Fibroblast of peridontal ligament (primary cell): ENCODE data around the gene CEP162.
A peak's percentile ranks its signal among the peaks of the same experiment; 100 is the strongest.
"Not testable (repeated sequence)": the region's sequence is repeated elsewhere in the genome, so short reads cannot be mapped to it uniquely, and the experiment has no call there.

Experiments used
- DNase-seq: peaks from one replicate; pipeline ENCODE4 v3.0.0-alpha.2; 2010; ENCODE audit errors: extremely low read depth

CEP162 gene, protein sequence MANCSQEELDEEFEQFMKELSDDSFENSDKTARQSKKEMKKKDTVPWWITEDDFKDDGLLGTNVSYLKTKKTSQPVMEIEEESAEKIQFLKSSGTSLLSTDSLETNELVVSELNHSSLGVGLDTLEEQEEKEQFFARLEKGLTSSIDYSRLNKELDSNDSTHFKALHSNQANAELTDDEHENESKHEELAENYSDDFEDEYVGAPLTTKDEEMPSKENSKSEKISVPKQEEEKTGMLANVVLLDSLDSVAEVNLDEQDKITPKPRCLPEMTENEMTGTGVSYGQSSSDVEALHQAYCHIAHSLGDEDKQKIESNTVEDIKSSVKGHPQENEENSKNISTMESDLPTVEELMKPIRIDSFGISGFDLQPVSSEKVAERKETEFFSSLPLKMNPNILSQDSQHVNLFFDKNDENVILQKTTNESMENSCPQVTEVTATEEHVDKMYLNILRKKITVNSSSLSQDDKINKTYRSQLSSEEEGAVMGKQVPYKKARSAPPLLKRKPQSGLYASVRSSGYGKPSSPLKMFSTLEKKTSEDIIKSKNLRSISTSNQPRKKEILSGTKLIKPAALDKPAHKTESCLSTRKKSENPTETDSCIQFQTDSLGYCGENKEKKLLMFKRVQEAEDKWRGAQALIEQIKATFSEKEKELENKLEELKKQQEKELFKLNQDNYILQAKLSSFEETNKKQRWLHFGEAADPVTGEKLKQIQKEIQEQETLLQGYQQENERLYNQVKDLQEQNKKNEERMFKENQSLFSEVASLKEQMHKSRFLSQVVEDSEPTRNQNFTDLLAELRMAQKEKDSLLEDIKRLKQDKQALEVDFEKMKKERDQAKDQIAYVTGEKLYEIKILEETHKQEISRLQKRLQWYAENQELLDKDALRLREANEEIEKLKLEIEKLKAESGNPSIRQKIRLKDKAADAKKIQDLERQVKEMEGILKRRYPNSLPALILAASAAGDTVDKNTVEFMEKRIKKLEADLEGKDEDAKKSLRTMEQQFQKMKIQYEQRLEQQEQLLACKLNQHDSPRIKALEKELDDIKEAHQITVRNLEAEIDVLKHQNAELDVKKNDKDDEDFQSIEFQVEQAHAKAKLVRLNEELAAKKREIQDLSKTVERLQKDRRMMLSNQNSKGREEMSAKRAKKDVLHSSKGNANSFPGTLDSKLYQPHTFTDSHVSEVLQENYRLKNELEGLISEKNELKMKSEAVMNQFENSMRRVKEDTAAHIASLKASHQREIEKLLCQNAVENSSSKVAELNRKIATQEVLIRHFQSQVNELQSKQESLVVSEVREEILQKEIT (N-terminal part only)

DNA sequence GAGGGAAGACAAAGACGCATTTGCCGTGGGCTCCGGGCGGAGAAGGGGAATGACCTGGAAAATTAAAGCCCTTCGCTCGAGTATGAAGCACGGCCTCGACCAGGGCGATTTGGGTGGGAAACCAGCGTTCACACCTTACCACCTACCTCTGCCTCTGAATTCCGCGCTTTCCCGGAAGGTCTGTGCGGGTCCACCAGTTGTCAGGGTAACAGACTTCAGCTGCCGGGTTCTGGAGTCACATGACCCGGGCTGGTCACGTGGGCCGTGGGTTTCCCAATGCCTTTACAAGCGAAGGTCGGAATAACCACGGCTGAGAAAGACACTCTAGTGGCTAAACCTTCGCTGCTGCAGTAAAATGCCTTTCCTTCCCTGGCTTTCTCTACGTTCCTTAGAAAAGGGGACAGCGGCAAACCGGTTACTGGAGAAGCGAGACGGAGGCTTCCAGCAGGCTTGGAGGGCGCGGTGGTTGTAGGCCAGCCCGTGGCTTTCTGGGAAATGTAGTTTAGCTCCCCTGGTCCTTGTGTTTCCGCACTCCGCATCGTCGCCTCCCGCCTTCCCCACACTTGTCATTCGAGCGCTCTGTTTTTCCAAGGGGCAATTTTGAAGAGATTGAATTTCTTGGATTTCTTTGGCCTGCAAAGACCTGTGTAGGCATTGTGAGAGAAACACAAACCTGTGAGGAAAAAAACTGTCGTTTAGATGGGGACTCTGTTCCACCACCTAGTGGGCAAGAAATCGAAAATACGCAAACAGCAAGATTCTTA is at the start of gene CEP162:
Gene CEP162, minus strand, starts transcription at position 210 of the 764 bp plus-strand sequence. CDS start 1,250 bp downstream, outside the sequence.
- DNase-seq = peak; percentile 84

GRCh38 chr6:84274856-84275255 is 47.4 kb upstream of the CEP162 start:
- no peak for DNase-seq

DNA sequence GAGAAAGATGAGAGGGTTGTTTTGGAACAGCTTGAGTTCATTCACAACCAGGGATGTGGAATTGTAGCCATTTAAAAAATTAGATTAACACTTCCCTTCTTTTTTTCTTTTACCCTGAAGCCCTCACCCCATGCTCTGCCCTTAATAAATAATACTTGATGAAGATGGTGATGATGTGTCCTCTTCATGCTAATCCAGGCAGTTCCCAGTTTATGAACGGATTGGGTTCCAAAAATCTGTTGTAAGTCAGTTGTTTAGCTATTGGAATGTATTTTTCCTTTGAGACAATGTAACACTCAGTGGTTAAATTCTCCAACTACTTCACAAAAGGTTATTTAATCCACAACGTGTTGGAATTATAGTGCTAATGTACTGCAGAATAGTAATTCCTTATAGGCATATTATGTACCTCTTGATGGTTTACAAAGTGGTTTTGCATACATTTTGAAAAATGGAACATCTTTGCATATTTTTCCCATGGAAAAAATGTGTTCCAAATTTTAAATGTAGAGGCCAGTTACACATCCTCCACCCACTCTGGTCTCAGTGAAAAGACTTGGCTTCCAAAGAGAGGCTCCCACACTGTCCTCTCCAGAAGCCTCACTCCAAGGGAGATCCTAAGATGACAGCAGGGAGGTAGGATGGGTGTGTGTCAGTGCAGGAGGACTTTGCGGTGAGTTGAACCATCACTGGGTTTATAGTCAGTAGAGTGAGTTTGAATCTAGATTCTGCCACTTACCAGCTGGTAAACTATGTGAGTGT is 45.8 kb upstream of the CEP162 start:
- no peak for DNase-seq

GRCh38 chr6:84272298-84272697 is 44.9 kb upstream of the CEP162 start:
- DNase-seq = no peak

GRCh38 chr6:84271061-84271716 is 43.7 kb upstream of the CEP162 start:
- no peak for DNase-seq

DNA sequence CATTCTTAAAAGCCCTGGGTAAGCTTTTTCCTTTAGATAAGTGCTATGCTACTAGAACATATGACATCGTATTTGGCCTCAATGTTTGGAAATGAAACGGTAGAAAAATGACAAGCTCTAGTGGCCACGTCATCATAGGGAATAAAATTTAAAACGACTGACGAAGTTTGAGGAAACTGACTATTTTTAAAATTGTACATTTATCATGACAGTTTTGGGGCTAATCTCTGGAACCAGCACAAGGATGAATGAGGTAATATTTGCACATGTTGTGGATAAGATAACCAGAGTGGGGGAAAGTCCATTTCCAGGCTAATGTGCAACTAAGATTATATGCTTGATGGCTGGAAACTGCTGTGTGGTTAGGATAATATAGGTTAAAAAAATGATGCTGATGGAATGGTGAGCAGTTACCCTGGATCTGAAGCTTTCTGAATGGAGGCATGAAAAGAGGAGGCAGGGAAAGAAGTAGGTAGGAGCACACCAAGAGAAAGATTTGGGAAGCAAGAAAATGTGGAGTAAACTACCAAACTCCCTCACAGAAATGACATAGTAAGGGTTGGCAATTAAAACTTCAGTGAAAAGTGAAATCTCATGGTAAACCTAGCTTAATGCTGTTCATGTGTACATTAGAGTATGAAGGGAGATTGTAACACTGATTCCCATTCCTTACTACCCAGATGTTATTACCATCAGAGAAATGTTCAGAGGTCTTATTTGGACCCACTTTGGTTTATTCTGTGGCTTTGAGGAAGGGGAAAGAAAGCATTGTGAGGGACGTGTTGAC is 42.7 kb upstream of the CEP162 start:
- no peak for DNase-seq

- no peak for DNase-seq
Observed at GRCh38 chr6:84268781-84269180, 41.3 kb upstream of the CEP162 start.

GRCh38 chr6:84263557-84263956 is 36.1 kb upstream of the CEP162 start:
- DNase-seq = no peak

- DNase-seq = no peak
Observed at GRCh38 chr6:84260926-84261325, 33.5 kb upstream of the CEP162 start.

GRCh38 chr6:84260196-84260595 is 32.8 kb upstream of the CEP162 start:
- no peak for DNase-seq

DNA sequence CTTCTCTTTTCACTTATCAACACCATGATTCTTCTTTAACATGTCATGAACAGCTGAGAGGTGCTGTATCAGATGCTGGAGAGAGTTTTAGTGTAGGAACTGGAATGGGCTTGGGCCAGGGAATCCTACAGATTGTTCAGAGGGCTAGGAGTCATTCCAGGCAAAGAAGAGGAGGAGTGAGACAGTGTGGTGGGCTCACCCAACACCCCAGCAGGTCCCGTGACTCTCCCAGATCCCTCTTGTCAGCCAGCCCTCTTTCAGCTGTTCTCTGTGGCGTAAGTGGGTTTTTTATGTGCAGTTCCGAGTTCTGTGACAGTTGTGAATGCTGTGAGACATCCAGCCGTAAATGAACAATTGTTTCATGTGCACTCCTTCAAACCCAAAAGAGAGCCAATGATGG is 31.4 kb upstream of the CEP162 start:
- no peak for DNase-seq

GRCh38 chr6:84258268-84258667 is 30.8 kb upstream of the CEP162 start:
- peak; percentile 7 for DNase-seq

DNA sequence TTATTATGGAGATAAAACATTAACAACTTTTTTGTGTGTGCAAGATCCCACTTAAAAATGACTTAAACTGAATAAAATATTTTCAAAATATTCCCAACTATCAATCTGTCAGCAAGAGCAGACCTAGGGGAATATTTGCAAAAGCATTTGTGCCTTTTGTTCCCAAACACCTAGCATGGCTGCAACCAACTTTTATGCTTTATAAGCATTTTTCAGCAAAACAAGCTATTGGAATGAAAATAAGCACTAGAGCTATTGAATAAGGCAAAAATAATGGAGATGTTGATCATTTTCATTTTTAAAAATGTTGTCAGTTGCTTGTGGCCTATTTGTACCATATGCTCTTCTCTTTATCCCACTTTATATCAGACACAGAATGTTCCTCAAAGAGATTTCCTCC is 28.2 kb upstream of the CEP162 start:
- DNase-seq = no peak

DNA sequence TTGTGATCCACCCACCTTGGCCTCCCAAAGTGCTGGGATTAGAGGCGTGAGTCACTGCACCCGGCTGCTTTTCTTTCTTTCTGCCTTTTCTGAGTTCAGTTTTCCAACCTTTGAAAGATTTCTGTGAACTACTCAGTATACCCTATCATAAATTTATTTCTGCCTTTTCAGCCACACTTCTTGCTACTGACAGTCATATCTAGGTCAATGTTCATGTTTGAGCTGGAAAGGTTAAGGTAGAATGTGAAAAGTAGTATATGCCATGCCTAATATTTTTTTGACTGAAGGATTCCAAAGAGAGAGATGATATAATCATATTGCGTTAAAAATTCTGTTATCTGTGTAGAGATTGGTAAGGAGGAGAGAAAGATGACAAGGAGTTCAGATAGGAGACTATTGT is 25.9 kb upstream of the CEP162 start:
- no peak for DNase-seq

DNA sequence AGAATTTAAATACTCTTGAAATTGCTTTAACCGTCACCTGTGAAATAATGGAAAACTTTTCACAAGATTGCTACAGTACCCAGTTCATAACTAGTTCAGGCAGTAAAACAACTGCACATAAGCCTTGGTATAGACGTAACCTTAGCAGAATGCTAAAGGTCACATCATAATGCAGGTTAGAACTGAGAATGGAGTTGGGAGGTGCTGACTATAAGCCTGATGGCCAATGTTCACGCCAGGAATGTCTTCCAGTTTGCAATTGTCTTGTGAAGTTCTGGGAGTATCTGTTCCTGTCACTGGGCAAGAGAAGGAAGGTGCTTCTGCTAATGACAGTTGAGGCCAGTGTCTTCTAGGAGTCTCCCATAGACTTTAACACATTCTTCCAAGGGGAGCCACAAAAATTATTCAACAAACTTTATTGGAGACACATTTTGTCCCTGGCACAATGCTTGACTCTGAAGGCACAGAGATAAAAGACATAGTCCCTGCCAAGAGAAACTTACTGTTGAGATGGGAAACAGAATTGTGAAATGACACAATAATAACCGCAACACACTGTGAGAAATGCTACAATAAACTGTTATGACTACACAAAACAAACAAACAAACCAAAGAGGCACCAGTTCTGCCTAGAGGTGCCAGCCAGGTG is 24.6 kb upstream of the CEP162 start:
- DNase-seq = no peak

DNA sequence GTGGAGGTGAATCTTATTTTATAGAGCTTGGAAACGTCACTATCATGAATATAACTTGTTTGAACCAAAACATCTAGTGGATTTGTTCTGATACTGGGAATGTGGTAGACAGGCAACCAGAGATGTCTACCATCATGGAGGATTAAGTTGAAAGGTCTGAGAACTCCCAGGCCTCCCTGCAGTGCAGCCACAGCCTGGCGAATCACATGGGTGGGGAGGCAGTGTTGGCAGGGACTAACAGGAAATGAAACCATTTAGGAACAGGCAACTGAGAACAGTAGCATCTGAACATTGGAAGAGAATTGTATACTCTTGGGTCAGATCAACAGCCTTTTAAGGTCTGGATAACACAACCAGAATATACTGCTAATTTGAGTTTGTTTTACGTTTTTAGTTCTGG is 22.3 kb upstream of the CEP162 start:
- no peak for DNase-seq

DNA sequence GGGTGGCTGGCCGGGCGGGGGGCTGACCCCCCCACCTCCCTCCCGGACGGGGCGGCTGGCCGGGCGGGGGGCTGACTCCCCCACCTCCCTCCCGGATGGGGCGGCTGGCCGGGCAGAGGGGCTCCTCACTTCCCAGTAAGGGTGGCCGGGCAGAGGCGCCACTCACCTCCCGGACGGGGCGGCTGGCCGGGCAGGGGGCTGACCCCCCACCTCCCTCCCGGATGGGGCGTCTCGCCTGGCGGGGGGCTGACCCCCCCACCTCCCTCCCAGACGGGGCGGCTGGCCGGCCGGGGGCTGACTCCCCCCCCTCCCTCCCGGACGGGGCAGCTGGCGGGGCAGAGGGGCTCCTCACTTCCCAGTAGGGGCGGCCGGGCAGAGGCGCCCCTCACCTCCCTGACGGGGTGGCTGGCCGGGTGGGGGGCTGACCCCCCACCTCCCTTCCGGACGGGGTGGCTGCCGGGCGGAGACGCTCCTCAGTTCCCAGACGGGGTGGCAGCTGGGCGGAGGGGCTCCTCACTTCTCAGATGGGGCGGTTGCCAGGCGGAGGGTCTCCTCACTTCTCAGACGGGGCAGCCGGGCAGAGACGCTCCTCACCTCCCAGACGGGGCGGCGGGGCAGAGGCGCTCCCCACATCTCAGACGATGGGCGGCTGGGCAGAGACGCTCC is 17.1 kb upstream of the CEP162 start:
- DNase-seq = not testable (repeated sequence)

DNA sequence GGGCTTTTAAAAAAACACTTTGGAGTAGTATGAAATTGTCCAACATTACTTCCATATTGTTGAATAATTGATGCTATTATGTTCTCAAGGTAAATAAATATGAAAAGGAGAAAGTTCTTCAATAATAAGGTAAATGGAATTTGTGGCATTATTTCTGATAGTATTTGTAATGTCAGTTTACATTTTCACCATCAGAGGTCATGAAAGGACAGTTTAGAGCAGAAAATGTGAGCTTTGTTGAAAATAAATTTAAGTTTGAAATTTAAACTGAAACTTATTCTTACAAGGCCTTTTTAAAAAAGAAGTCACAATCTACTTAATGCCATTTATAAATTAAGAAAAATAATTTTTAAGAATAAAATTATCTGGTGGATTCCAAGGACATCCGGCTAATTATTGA is 15.8 kb upstream of the CEP162 start:
- DNase-seq = no peak
